Measurements from ENCODE around the gene RFX7.

The RFX7 gene

GRCh38 chr15:56244038-56244810 is 545 bp upstream of the RFX7 start:
- peak; percentile 49 for DNase-seq

GRCh38 chr15:56242576-56243162 is 1.0 kb downstream of the RFX7 start:
- DNase-seq, result no peak

GRCh38 chr15:56241374-56242105 is 2.1 kb downstream of the RFX7 start:
- no peak for DNase-seq

DNA sequence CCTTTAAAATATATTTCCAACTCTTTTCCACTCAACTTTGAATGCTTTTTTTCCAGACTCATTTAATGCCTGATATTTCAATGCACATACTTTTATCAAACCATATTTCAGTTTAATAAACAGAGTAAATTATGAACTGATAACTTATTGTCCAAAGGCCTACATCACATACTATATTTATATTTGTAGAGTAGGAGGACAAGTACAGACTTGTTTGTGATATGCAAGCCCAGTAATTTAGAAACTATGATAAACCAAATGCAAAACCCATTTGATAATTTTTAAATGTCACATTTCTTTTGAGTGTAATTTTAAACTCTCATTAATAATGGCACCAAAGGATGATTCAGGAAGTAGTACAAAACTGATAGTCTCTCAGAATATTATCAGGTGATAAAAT is 3.3 kb downstream of the RFX7 start:
- DNase-seq, result no peak

DNA sequence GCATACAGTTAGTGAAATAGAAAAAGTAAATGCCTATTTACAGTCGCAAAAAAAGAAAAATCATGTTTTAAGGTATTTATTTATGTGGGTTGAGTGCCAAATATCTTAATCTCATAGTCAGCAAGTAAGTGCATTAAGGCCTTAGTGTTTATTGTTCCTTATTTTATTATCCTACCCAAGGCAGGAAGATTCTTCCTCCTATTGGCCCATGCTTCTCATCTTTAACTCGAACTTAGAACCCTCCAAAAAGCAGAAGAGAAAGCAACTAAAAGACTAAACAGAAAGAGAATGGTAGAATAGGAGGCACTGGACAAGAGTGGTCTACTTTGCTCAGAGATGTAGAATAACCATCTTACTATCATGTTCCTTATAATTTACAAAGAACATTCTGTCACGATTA is 7.5 kb downstream of the RFX7 start:
- DNase-seq, result peak; percentile 77

GRCh38 chr15:56234804-56235203 is 8.9 kb downstream of the RFX7 start:
- no peak for DNase-seq

DNA sequence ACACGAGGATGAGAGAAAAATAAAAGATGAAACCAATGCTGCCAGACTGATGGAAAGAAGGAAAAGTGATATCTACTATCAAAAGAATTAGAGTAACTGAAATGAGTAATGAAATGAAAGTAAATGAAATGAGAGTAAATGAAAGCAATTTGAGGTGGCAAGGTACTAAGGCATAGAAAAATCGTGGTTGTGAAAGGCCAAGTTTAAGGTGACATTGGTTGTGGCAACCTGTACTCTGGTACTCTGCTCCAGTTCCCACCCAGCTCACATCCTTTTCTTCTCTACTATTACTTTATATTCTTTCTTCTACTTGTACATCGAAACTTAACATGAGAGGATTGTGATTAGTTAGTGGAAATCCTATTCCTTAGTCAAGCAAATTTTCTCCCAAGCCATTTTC is 10.1 kb downstream of the RFX7 start:
- no peak for DNase-seq

- DNase-seq, result no peak
Measured at GRCh38 chr15:56232058-56232457, 11.6 kb downstream of the RFX7 start.

- DNase-seq, result no peak
Measured at GRCh38 chr15:56228854-56229253, 14.8 kb downstream of the RFX7 start.

DNA sequence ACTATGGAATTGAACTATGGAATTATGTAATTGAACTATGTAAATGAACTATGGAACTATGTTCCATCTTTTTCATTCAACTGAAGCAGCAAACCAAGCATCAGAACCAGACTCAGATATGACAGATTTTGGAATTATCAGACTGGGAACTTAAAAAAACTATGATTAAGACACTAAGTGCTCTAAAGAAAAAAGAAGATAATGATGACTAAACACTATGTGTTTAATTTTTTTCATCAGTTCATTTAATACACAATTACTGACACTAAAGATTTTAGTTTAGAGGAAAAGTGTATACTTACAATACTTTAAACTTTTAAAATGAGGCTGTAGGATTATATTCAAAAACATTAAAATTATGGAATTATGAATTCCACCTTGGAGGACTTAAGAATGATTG is 15.3 kb downstream of the RFX7 start:
- DNase-seq, result no peak

- DNase-seq, result no peak
Measured at GRCh38 chr15:56227780-56228179, 15.9 kb downstream of the RFX7 start.

DNA sequence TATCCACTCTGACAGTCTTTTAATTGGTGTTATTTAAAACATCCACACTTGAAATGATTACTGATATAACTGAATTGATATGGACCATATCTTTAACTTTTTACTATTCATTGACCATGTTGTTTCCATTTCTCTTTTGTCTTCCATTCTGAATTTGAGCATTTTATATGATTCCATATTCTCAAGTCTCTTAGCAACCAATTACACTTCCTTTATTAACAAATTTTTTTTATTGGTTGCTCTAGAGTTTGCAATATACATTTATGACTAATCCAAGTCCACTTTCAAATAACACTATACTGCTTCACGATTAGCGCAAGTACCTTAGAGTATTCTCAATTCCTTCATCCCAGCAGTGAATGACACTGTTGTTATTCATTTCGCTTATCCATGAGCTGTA is 16.4 kb downstream of the RFX7 start:
- DNase-seq, result no peak

- no peak for DNase-seq
Measured at GRCh38 chr15:56225520-56225919, 18.2 kb downstream of the RFX7 start.

DNA sequence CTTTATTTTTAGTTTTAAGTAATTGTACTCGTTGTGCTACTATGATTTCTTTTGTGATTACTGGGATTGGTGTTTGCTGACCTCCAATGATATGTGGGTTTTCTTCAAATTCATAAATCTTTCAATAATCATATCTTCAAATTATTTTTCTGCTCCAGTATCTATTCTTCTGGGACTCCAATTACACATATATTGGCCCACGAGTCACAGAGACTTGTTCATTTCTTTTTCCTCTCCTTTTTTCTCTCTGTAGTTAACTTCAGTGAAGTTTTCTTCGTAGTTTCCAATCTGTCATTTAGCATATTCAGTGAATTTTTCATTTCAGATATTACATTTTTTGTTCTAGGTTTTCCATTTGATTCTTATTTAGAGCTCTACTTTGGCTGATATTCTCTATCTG is 21.4 kb downstream of the RFX7 start:
- no peak for DNase-seq

DNA sequence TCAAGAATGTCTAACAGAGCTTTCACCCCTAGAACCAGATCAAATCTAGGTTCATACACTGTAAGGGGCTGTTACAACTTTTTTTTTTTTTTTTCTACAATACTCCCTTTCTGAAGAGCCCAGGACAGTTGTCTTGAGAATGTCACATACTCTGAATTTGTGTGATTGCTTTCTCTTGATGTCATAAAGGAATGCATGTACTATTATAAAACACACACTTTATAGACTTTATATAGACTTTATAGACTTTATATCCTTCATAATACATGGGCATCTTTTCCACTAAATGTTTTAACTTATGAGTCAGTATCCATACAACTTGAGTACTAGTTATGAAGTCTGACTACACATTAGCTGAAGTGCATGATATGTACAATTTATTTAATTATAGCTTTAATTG is 26.3 kb downstream of the RFX7 start:
- no peak for DNase-seq

DNA sequence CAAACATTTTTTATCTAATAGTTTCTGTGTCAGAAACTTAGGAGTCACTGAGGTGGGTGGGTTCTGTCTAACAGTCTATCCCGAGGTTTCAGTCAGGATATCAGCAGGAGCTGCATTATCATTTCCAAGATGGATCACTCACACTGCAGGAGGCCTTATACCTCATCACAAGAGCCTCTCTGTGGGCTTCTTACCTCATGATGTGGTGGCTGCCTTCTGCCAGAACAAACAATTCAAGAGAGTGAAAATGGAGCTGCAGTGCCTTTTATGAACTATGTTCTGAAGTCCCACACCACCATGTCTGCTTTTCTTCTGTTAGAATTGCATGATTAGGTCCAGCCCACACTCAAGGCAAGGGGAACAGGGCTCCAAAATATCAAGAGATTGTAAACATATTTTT is 27.9 kb downstream of the RFX7 start:
- DNase-seq, result no peak

- DNase-seq, result no peak
Measured at GRCh38 chr15:56211960-56212550, 31.6 kb downstream of the RFX7 start.

DNA sequence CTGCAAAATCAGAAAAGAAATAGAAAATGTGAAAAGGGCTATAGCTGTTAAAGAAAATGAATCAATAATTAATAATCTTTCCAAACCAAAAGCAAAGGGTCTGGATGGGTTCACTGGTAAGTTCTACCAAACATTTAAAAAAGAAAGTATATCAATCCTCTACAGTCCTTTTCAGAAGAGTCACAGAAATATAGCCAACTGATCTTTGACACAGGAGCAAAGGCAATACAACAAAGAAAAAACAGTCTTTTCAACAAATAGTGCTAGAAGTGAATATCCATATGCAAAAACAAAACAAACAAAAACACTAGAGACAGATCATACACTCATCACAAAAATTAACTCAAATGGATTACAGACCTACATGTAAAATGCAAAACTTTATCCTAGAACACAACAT is 32.6 kb downstream of the RFX7 start:
- DNase-seq, result no peak

- DNase-seq, result no peak
Measured at GRCh38 chr15:56208641-56209155, 35.0 kb downstream of the RFX7 start.

GRCh38 chr15:56208185-56208584 is 35.5 kb downstream of the RFX7 start:
- DNase-seq, result no peak

GRCh38 chr15:56207711-56208110 is 36.0 kb downstream of the RFX7 start:
- no peak for DNase-seq

GRCh38 chr15:56207092-56207491 is 36.6 kb downstream of the RFX7 start:
- peak; percentile 18 for DNase-seq

GRCh38 chr15:56205061-56205876 is 38.4 kb downstream of the RFX7 start:
- DNase-seq, result peak; percentile 12

Measured in MV-4-11 (cell line).